ENCODE results near the gene FRG2B.
"Not testable (repeated sequence)": the region's sequence is repeated elsewhere in the genome, so short reads cannot be mapped to it uniquely, and the experiment has no call there.

Gene FRG2B

GRCh38 chr10:133592716-133593115 lies 33.9 kb downstream of the FRG2B start:
- DNase-seq, result no peak

GRCh38 chr10:133590970-133591359 lies 35.6 kb downstream of the FRG2B start:
- no peak for DNase-seq

GRCh38 chr10:133590226-133590969 lies 36.2 kb downstream of the FRG2B start:
- DNase-seq, result no peak

GRCh38 chr10:133577037-133577436 lies 49.6 kb downstream of the FRG2B start:
- DNase-seq, result not testable (repeated sequence)

Data from T-helper 9 cell (primary cell).